Measurements from ENCODE around the gene AKT3.
A peak's percentile ranks its signal among the peaks of the same experiment; 100 is the strongest.

Gene AKT3

DNA sequence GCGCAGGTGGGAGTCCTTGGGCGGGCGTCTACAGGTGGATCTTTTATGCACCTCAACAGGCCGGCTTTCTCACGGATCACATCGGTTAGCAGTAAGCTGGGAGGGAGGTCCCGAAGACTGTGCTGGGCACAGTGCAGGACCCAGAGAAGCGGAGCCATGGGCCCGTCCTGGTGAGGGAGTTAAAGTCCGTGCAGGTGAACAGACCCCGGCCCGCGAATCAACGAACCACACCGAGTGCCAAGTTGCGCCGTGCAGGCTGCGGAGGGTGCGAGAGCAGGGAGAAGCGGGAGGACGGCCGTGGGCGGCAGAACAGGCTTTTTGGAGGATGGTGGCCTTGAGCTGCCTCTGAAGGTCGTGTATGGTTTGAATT lies 360.9 kb downstream of the AKT3 start:
- POLR2A ChIA-PET = no interaction called here

GRCh38 chr1:243488459-243489157 lies 361.4 kb downstream of the AKT3 start:
- TF ChIP-seq CTCF (IDR thresholded peaks at IDR 0.05; ENCODE audit: insufficient read depth, low read length, missing control alignments) = no peak
- POLR2A ChIA-PET = no interaction called here
- CTCF ChIA-PET = interaction anchor here (0.9 kb wide), 1 partner anchor 145 kb away, joined by 3 read pairs; no protein-coding TSS in a partner anchor
- DNase-seq (ENCODE audit: low read depth, low spot score) = no peak
- H3K4me3 ChIP-seq (ENCODE audit: low read depth, low read length) = no peak overlapping the region

More for the DNA sequence above, 360.9 kb downstream of the AKT3 start:
- no peak for TF ChIP-seq CTCF (IDR thresholded peaks at IDR 0.05; ENCODE audit: insufficient read depth, low read length, missing control alignments)
- H3K4me3 ChIP-seq (ENCODE audit: low read depth, low read length) = no peak overlapping the region
- DNase-seq (ENCODE audit: low read depth, low spot score) = no peak
- CTCF ChIA-PET = interaction anchor here (0.9 kb wide), 1 partner anchor 145 kb away, joined by 3 read pairs; no protein-coding TSS in a partner anchor

DNA sequence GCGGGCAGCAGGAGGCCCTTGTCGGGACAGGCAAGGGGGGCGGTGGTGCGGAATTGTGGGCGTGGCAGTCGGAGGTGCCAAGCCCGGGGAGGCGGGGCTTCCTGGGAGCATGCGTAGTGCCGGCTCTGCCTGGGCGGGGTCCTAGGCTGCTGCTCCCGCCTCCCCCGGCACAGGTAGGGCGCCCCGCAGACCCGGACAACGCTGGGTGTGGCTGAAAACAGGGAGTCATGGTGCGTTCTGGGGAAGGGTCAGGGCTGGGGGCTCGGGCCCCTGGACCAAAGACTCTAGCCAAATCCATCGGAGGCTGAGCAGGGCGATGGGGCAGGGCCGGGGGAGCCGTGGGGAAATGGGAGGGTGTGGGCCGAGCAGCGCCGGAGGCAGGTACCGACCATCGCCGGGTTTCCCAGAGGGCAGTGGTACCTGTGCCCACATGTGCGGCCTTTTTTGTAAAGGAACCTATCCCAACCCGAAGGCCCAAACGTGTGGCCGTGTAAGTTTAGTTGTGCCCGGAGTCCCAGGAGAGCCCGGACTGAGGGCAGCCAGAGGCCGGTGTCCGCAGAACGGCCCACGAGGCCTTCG lies 362.3 kb downstream of the AKT3 start:
- DNase-seq (ENCODE audit: low read depth, low spot score) = no peak
- ChIA-PET POLR2A (interaction anchor here (0.9 to 1.5 kb wide), 2 partner anchors 8 to 13 kb away, joined by 3 read pairs; no protein-coding TSS in a partner anchor), CTCF (no interaction called here)
- H3K4me3 ChIP-seq (ENCODE audit: low read depth, low read length) = peak overlapping the region; percentile 18
- no peak for TF ChIP-seq CTCF (IDR thresholded peaks at IDR 0.05; ENCODE audit: insufficient read depth, low read length, missing control alignments)

GRCh38 chr1:243487036-243487648 lies 362.9 kb downstream of the AKT3 start:
- H3K4me3 ChIP-seq (ENCODE audit: low read depth, low read length) = no peak overlapping the region
- no peak for TF ChIP-seq CTCF (IDR thresholded peaks at IDR 0.05; ENCODE audit: insufficient read depth, low read length, missing control alignments)
- no peak for DNase-seq (ENCODE audit: low read depth, low spot score)
- ChIA-PET POLR2A (interaction anchor here (0.9 to 1.5 kb wide), 2 partner anchors 8 to 14 kb away, joined by 3 read pairs; no protein-coding TSS in a partner anchor), CTCF (no interaction called here)

DNA sequence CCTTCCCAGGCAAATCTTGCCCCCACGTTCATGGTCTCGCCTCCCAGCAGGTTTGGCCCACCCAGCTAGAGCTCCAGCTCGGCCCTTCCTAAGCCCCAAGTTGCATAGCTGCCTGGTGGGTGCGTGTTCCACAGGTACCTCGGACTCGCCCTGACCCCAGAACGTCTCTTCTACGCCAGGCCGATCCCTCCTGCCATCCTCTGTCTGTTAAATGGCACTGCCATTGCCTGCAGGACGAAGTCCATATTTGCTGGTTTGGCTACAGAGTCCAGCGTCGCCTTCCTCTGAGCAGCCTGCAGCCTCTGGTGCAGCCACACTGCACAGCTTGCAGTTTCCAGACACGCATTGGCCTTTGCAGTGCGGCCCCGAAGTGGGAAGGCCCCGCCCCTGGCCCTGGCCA lies 366.1 kb downstream of the AKT3 start:
- DNase-seq (ENCODE audit: low read depth, low spot score) = no peak
- CTCF ChIA-PET = no interaction called here
- POLR2A ChIA-PET = no interaction called here
- TF ChIP-seq CTCF (IDR thresholded peaks at IDR 0.05; ENCODE audit: insufficient read depth, low read length, missing control alignments) = no peak
- H3K4me3 ChIP-seq (ENCODE audit: low read depth, low read length) = no peak overlapping the region

DNA sequence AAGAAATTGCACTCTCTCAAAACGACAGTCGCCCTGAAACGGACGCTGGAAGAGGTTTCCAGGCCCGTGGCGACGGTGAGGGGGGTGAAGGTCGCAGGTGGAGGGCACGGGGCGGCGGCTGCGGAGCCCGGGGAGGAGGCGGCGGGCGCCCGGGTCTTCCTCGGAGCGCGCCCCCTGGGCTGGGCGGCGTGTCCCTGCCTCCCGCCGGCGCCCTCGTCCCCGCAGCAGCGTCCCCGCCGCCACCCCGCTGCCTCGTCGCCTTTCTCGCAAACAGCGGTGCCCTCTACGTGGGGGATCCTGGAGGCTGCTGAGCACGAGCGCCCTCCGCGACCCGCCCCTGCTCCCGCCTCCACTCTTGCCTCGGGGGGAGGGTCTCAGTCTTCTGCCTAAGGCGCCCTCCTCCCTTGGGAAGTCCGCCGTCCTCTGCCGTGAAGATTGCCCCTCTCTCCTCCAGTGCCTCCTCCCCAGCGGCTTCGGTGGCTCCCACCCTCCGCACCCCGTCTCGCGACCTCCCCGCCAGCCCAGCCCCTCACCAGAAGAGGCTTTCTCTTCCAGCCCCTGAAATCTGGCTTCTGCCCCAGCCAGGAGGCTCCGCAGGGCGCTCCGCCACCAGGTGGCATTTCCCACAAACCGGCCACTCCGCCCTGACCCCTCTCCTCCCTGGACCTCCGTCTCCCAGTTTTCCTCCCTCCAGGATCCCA lies 366.8 kb downstream of the AKT3 start:
- peak; percentile 30 for TF ChIP-seq CTCF (IDR thresholded peaks at IDR 0.05; ENCODE audit: insufficient read depth, low read length, missing control alignments)
- peak overlapping the region; percentile 34 for H3K4me3 ChIP-seq (ENCODE audit: low read depth, low read length)
- ChIA-PET POLR2A (no interaction called here), CTCF (interaction anchor here (1.7 kb wide), 1 partner anchor 17 kb away, joined by 3 read pairs; no protein-coding TSS in a partner anchor)
- no peak for DNase-seq (ENCODE audit: low read depth, low spot score)

Measured in AG04449 (cell line).